ENCODE measurements around the gene TRAF4. TPM values are rescaled to one million over a fixed set of nuclear protein-coding genes. Genes with fewer than 3 reads are reported as not detected.
"Not testable (repeated sequence)": the region's sequence is repeated elsewhere in the genome, so short reads cannot be mapped to it uniquely, and the experiment has no call there.

Gene TRAF4
- total RNA-seq, 1 experiment from 2014 or later = 127 TPM

DNA sequence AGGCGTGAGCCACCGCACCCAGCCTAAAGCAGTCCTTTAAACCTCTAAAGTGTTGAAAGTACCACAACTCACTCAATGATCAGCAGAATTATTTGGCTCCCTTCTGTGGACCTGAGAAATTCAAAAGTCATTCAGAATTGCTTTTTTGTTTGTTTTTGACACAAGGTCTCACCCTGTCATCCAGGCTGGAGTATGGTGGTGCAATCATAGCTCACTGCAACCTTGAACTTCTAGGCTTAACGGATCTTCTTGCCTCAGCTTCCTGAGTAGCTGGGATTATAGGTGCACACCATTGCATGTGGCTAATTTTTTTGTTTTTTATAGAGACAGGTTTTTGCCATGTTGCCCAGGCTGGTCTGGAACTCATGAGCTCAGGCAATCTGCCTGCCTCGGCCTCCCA, 44.3 kb downstream of the TRAF4 start:
- Histone ChIP-seq H4K20me1 (ENCODE audit: insufficient read depth) (no peaks in the 10 kb centered on the region), H2AFZ (ENCODE audit: low read depth, low read length, poor library complexity, severe bottlenecking) (no peak overlapping the region), H3K36me3 (ENCODE audit: control insufficient read depth in 1 of 2, insufficient read depth in 2 of 2, low read length in 2 of 2) (no peaks in the 10 kb centered on the region), H3K9ac (ENCODE audit: low read length) (no peak overlapping the region), H3K79me2 (ENCODE audit: insufficient read depth, low read length) (peaks cover 46% of the 10 kb centered on the region; the same call in 1 of the 2 replicates), H3K4me2 (ENCODE audit: low read length) (no peak overlapping the region), H3K4me3 (replicated peaks in 1 of 2; ENCODE audit: low read depth in 1 of 2, low read length in 2 of 2) (no peak overlapping the region), H3K9me2 (ENCODE audit: insufficient read depth) (no peaks in the 10 kb centered on the region), H3K27me3 (ENCODE audit: insufficient read depth, low read length) (no peaks in the 10 kb centered on the region), H3K9me3 (ENCODE audit: control insufficient read depth in 1 of 2, insufficient read depth in 1 of 2, low read depth in 1 of 2, low read length in 2 of 2) (no peaks in the 10 kb centered on the region), H3K27ac (ENCODE audit: low read depth, low read length) (no peak overlapping the region), H3K4me1 (ENCODE audit: control insufficient read depth in 1 of 2, insufficient read depth in 2 of 2, low read length in 2 of 2) (no peaks in the 10 kb centered on the region)
- ChIA-PET RAD21 (ENCODE audit: low non-redundant PET in 1 of 2, low total read pairs in 2 of 2, uncharacterized antibody in 2 of 2, unreplicated experiment in 2 of 2) (no interaction called here), CTCF (no interaction called here), POLR2A (interaction anchor here (1.0 kb wide), 1 partner anchor 14 kb away, joined by 3 read pairs; no protein-coding TSS in a partner anchor)
- DNase-seq (ENCODE audit: low read depth, low spot score) = no peak
- BruUV-seq (replicated peaks) = no TSS peak
- intact Hi-C loops (cut with micrococcal nuclease) = no loop called here
- TF ChIP-seq EZH2 (IDR thresholded peaks at IDR 0.05) (no peak), YY1 (IDR thresholded peaks at IDR 0.05; ENCODE audit: extremely low read depth, insufficient replicate concordance, low read depth, low read length) (no peak), POLR2A (IDR thresholded peaks at IDR 0.05; ENCODE audit: borderline replicate concordance, extremely low read depth, insufficient read depth, insufficient read length) (no peak)
- TF ChIP-seq, protein P1, sequence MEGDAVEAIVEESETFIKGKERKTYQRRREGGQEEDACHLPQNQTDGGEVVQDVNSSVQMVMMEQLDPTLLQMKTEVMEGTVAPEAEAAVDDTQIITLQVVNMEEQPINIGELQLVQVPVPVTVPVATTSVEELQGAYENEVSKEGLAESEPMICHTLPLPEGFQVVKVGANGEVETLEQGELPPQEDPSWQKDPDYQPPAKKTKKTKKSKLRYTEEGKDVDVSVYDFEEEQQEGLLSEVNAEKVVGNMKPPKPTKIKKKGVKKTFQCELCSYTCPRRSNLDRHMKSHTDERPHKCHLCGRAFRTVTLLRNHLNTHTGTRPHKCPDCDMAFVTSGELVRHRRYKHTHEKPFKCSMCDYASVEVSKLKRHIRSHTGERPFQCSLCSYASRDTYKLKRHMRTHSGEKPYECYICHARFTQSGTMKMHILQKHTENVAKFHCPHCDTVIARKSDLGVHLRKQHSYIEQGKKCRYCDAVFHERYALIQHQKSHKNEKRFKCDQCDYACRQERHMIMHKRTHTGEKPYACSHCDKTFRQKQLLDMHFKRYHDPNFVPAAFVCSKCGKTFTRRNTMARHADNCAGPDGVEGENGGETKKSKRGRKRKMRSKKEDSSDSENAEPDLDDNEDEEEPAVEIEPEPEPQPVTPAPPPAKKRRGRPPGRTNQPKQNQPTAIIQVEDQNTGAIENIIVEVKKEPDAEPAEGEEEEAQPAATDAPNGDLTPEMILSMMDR (IDR thresholded peaks at IDR 0.05 in 2 of 3, conservative IDR thresholded peaks at IDR 0.05 in 1 of 3; ENCODE audit: borderline replicate concordance in 1 of 3, insufficient read depth in 1 of 3, low read depth in 2 of 3, low read length in 2 of 3) = no peak
- no peak for ATAC-seq

DNA sequence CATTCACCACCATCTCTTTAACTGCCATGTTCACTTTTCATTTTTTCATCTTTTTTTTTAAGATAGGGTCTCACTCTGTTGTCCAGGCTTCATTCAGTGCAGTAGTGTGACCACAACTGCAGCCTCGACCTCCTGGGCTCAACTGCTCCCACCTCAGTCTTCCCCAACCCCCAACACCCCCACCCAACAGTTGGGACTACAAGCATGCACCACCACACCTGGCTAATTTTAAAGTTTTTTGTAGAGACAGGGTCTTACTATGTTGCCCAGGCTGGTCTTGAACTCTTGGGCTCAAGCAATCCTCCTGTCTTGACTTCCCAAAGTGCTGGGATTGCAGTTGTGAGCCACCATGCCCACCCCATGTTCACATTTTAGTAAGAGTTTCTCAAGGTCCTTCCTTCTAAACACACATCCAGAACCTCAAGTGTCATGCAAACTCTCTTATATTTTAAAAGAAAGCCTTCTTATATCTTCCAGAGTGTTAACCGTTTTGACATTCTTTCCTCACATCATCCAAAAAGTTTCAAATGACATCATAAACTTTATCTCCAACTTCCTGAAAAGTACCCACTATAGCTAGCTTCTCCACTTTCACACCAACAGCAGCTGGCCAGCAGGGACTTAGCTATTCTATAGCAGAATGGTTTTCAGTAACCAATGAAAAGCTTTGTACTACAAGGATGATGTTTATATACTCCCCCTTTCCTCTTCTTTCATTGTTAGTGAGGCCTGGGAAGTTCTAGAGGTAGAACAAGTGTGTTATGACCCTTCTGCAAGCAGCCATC, 49.3 kb downstream of the TRAF4 start:
- no peak for TF ChIP-seq JUND (IDR thresholded peaks at IDR 0.05)
- TF ChIP-seq ZFX (IDR thresholded peaks at IDR 0.05) = no peak
- TF ChIP-seq CBX3 (IDR thresholded peaks at IDR 0.05; ENCODE audit: low read depth) = no peak
- no peak for TF ChIP-seq FOSL1 (IDR thresholded peaks at IDR 0.05; ENCODE audit: low read depth)
- DNase-seq (ENCODE audit: low read depth, low spot score) = no peak
- Histone ChIP-seq H4K20me1 (ENCODE audit: insufficient read depth) (0 out of 2 replicates have a peak, but pooled peaks cover 3% of the 10 kb centered on the region), H3K4me3 (replicated peaks in 1 of 2; ENCODE audit: low read depth in 1 of 2, low read length in 2 of 2) (no peak overlapping the region), H3K27me3 (ENCODE audit: insufficient read depth, low read length) (no peaks in the 10 kb centered on the region), H3K4me2 (ENCODE audit: low read length) (no peak overlapping the region), H3K9ac (ENCODE audit: low read length) (no peak overlapping the region), H2AFZ (ENCODE audit: low read depth, low read length, poor library complexity, severe bottlenecking) (no peak overlapping the region), H3K4me1 (ENCODE audit: control insufficient read depth in 1 of 2, insufficient read depth in 2 of 2, low read length in 2 of 2) (no peaks in the 10 kb centered on the region), H3K36me3 (ENCODE audit: control insufficient read depth in 1 of 2, insufficient read depth in 2 of 2, low read length in 2 of 2) (no peaks in the 10 kb centered on the region), H3K9me3 (ENCODE audit: control insufficient read depth in 1 of 2, insufficient read depth in 1 of 2, low read depth in 1 of 2, low read length in 2 of 2) (no peaks in the 10 kb centered on the region), H3K79me2 (ENCODE audit: insufficient read depth, low read length) (peaks cover 78% of the 10 kb centered on the region), H3K27ac (ENCODE audit: low read depth, low read length) (no peak overlapping the region), H3K9me2 (ENCODE audit: insufficient read depth) (no peaks in the 10 kb centered on the region)
- intact Hi-C loops (cut with micrococcal nuclease) = no loop called here
- ChIA-PET CTCF (no interaction called here), POLR2A (no interaction called here), RAD21 (ENCODE audit: low non-redundant PET in 1 of 2, low total read pairs in 2 of 2, uncharacterized antibody in 2 of 2, unreplicated experiment in 2 of 2) (no interaction called here)
- BruUV-seq (replicated peaks) = no TSS peak
- ATAC-seq = no peak; the same call in 1 of the 2 replicates

DNA sequence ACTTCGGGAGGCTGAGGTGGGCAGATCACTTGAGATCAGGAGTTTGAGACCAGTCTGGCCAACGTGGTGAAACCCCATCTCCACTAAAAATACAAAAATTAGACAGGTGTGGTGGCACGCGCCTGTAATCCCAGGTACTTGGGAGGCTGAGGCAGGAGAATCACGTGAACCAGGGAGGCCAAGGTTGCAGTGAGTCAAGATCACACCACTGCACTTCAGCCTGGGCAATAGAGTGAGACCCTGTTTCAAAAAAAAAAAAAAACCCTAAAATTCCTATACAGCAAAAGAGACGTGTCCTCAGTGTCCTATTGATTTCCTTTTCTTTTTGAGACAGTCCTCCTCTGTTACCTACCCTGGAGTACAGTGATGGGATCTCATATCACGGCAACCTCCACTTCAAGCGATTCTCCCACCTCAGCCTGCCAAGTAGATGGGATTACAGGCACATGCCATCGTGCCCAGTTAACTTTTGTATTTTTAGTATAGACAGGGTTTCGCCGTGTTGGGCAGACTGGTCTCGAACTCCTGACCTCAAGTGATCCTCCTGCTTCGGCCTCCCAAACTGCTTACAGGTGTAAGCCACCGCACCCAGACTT, 51.1 kb downstream of the TRAF4 start:
- H3K9me3 ChIP-seq (ENCODE audit: control insufficient read depth in 1 of 2, insufficient read depth in 1 of 2, low read depth in 1 of 2, low read length in 2 of 2); DNase-seq (ENCODE audit: low read depth, low spot score); RAD21 ChIA-PET (ENCODE audit: low non-redundant PET in 1 of 2, low total read pairs in 2 of 2, uncharacterized antibody in 2 of 2, unreplicated experiment in 2 of 2); H3K4me2 ChIP-seq (ENCODE audit: low read length); CTCF ChIA-PET; H3K4me1 ChIP-seq (ENCODE audit: control insufficient read depth in 1 of 2, insufficient read depth in 2 of 2, low read length in 2 of 2); H3K4me3 ChIP-seq (replicated peaks in 1 of 2; ENCODE audit: low read depth in 1 of 2, low read length in 2 of 2); POLR2A ChIA-PET; H3K9ac ChIP-seq (ENCODE audit: low read length); H3K27ac ChIP-seq (ENCODE audit: low read depth, low read length); H3K36me3 ChIP-seq (ENCODE audit: control insufficient read depth in 1 of 2, insufficient read depth in 2 of 2, low read length in 2 of 2); BruUV-seq (replicated peaks); H3K9me2 ChIP-seq (ENCODE audit: insufficient read depth); H2AFZ ChIP-seq (ENCODE audit: low read depth, low read length, poor library complexity, severe bottlenecking); ATAC-seq; H3K27me3 ChIP-seq (ENCODE audit: insufficient read depth, low read length); intact Hi-C loops (cut with micrococcal nuclease); H4K20me1 ChIP-seq (ENCODE audit: insufficient read depth): not testable (repeated sequence)
- H3K79me2 ChIP-seq (ENCODE audit: insufficient read depth, low read length) = peaks cover 73% of the 10 kb centered on the region

Measured in HCT116 (cell line).